Sigmoid colon (tissue), 7 donors: Measurements from ENCODE around the gene PTH1R. TPM values are rescaled to one million over a fixed set of nuclear protein-coding genes. Genes with fewer than 3 reads are reported as not detected.
A peak's percentile ranks its signal among the peaks of the same experiment; 100 is the strongest.

Experiments used
- DNase-seq: peaks from one replicate; pipeline ENCODE4 v3.0.0-alpha.2; 2019
- H3K27ac ChIP-seq, 4 donors: fragments of 200-600 bp; sonication (generic); one replicate each; pipeline ENCODE4 v1.5.1; 2016 to 2019; ENCODE audit warnings: mild to moderate bottlenecking in 1 of 4
- H3K27me3 ChIP-seq, 3 donors: fragments of 200-600 bp; sonication (generic); one replicate each; pipeline ENCODE4 v1.5.1; 2019; ENCODE audit warnings: mild to moderate bottlenecking in 1 of 3
- H3K36me3 ChIP-seq, 4 donors: fragments of 200-600 bp; sonication (generic); one replicate each; pipeline ENCODE4 v1.5.1; 2016 to 2019
- H3K4me1 ChIP-seq, 4 donors: fragments of 200-600 bp; sonication (generic); one replicate each; pipeline ENCODE4 v1.5.1; 2017 to 2019
- H3K4me3 ChIP-seq, 4 donors: fragments of 200-600 bp; sonication (generic); one replicate each; pipeline ENCODE4 v1.5.1; 2017 to 2019; ENCODE audit warnings: mild to moderate bottlenecking in 2 of 4, moderate library complexity in 1 of 4
- H3K9me3 ChIP-seq, 4 donors: fragments of 200-600 bp in 3 of 4; sonication (generic) in 3 of 4; one replicate each; pipeline versions ENCODE4 v1.5.1 to v1.6.1; 2013 to 2019
- EP300 ChIP-seq, 4 donors: sonication (generic); formaldehyde crosslinking; IDR thresholded peaks; one replicate each; pipeline ENCODE4 v1.6.1; 2017; ENCODE audit warnings: antibody characterized with exemption in 4 of 4
- POLR2A ChIP-seq, 2 donors: fragments of 450-650 bp; IDR thresholded peaks; one replicate each; pipeline ENCODE4 v1.6.1; 2016; ENCODE audit warnings: antibody characterized with exemption in 2 of 2, mild to moderate bottlenecking in 2 of 2, moderate library complexity in 2 of 2
- POLR2AphosphoS5 ChIP-seq, 4 donors: sonication (generic); formaldehyde crosslinking; IDR thresholded peaks; one replicate each; pipeline ENCODE4 v1.6.1; 2017; ENCODE audit warnings: antibody characterized with exemption in 4 of 4
- WGBS, 2 donors: extraction: QIAGEN DNeasy Blood & Tissue Kit; methylation state at CpG; one replicate each; pipeline ENCODE4 v1.1.7; 2013; 5-methylcytosine and 5-hydroxymethylcytosine counted together
- intact Hi-C: fragments of 100-400 bp; cut with DNase I; formaldehyde crosslinking; loops from one replicate; pipeline ENCODE4 v1.15.1; 2023
- polyA plus RNA-seq, 3 donors: library from polyadenylated mRNA; stranded (reverse); fragments of 200-250 nt; gene quantifications; one replicate each; pipeline ENCODE4 v1.2.3, GENCODE V29; 2013
- total RNA-seq, 4 donors: library from RNA; depleted of rRNA; stranded (reverse); fragments of >200 nt; gene quantifications; one replicate each; pipeline ENCODE4 v1.1.0, GENCODE V29; 2016
- TF ChIP-seq, protein P1 (sequence below), 4 experiments: fragments of 450-650 bp in 3 of 4; fragments of 200-600 bp in 1 of 4; IDR thresholded peaks; one replicate each; pipeline ENCODE4 v1.5.1; 2016 to 2019; ENCODE audit warnings: antibody characterized with exemption in 4 of 4, mild to moderate bottlenecking in 3 of 4, moderate library complexity in 2 of 4
- donor health status: healthy with polysubstance abuse.
- donor health status: Bipolar disorder and iron deficiency.
- donor health status: healthy.

Gene PTH1R
- total and polyA plus RNA-seq, 7 donors = 1.2 to 9.0 (median 4.6) TPM

DNA sequence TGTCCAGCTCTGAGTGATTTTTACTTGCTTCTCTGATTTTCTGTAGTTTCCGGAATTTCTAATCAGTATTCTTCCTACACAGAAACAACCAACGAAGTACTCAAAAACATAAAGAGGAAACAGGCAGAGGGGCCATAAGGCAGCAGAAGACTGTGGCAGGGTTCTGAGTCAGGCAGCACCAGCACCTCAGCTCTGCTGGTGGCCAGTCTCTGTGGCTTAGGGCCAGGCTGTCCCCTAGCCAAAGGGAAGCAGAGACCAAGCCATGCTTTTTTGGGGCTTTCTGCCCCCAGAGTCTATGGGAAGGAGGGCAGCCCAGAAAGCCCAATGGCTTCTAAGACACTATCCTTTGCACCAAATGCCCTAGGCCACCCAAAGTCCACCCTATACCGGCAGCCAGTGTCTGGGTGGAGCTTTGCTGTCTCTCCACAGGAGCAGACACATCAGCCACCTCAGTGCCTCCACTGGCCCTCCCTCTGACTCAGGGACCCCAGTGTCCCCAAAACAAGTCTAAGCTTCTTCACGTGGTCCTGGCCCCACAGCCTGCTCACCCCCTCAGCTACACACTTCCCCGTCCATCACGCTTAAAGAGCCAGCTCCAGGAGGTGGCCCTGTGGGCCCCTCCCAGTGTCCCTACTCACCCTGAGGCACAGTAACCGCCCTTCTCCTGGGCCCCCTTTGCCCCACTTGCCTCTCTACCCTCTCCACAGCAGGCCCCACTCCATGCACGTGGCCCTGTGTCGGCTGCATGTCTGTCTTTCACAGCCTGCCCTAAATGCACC lies 52.8 kb downstream of the PTH1R start:
- 59 to 62% methylated on average over 9 of the region's 9 CpGs for WGBS, 2 donors
- peak; percentile 61 for DNase-seq
- TF ChIP-seq, protein P1, sequence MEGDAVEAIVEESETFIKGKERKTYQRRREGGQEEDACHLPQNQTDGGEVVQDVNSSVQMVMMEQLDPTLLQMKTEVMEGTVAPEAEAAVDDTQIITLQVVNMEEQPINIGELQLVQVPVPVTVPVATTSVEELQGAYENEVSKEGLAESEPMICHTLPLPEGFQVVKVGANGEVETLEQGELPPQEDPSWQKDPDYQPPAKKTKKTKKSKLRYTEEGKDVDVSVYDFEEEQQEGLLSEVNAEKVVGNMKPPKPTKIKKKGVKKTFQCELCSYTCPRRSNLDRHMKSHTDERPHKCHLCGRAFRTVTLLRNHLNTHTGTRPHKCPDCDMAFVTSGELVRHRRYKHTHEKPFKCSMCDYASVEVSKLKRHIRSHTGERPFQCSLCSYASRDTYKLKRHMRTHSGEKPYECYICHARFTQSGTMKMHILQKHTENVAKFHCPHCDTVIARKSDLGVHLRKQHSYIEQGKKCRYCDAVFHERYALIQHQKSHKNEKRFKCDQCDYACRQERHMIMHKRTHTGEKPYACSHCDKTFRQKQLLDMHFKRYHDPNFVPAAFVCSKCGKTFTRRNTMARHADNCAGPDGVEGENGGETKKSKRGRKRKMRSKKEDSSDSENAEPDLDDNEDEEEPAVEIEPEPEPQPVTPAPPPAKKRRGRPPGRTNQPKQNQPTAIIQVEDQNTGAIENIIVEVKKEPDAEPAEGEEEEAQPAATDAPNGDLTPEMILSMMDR (IDR thresholded peaks at IDR 0.05) = no peak
- TF ChIP-seq EP300 (IDR thresholded peaks at IDR 0.05) (no peak), POLR2A (IDR thresholded peaks at IDR 0.05) (no peak), POLR2AphosphoS5 (IDR thresholded peaks at IDR 0.05) (no peak)
- Histone ChIP-seq H3K4me1 (peaks cover 0 to 100% (median 97%) of the 10 kb centered on the region in 4 donors), H3K36me3 (peaks cover 0 to 3% (median 1%) of the 10 kb centered on the region in 4 donors), H3K9me3 (no peaks in the 10 kb centered on the region), H3K27ac (peak overlapping the region; percentile 78 to 91 (median 84)), H3K4me3 (no peak overlapping the region), H3K27me3 (no peaks in the 10 kb centered on the region)
- intact Hi-C loops = loop anchor here (5.0 to 10.0 kb wide), 2 partner anchors 234 to 352 kb away; partner anchors contain the start of genes KIF9, KLHL18 and SETD2

DNA sequence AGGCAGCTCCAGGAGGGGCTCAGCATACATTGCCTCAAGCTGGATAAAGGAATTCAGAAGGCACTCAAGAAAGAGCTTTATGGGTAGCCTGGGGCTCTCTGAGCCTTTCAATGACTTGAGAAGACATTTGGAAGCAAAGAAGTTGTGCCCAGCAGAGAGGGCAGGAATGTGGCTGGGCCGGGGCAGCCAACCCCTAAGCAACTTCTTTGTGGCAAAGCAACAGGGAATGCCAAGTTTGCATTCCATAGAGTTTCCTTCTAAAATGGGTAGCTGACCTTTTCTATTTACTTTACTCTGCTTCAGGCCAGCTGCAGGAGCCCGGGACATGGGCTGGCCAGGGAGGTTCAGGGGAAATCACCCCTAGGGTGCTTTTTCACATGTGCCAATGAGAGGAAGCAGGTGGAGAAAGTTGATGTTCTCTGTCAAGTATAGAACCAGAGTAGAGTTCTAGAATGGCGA lies 53.5 kb downstream of the PTH1R start:
- Histone ChIP-seq H3K4me1 (peaks cover 0 to 100% (median 97%) of the 10 kb centered on the region in 4 donors), H3K4me3 (no peak overlapping the region), H3K36me3 (no peaks in the 10 kb centered on the region), H3K27ac (peak overlapping the region; percentile 78 to 91 (median 84)), H3K9me3 (no peaks in the 10 kb centered on the region), H3K27me3 (no peaks in the 10 kb centered on the region)
- WGBS, 2 donors = 53 to 63% methylated on average over 3 of the region's 3 CpGs
- TF ChIP-seq EP300 (IDR thresholded peaks at IDR 0.05) = no peak
- peak; percentile 46 for DNase-seq
- intact Hi-C loops = loop anchor here (5.0 to 10.0 kb wide), 2 partner anchors 234 to 351 kb away; partner anchors contain the start of genes KIF9, KLHL18 and SETD2

DNA sequence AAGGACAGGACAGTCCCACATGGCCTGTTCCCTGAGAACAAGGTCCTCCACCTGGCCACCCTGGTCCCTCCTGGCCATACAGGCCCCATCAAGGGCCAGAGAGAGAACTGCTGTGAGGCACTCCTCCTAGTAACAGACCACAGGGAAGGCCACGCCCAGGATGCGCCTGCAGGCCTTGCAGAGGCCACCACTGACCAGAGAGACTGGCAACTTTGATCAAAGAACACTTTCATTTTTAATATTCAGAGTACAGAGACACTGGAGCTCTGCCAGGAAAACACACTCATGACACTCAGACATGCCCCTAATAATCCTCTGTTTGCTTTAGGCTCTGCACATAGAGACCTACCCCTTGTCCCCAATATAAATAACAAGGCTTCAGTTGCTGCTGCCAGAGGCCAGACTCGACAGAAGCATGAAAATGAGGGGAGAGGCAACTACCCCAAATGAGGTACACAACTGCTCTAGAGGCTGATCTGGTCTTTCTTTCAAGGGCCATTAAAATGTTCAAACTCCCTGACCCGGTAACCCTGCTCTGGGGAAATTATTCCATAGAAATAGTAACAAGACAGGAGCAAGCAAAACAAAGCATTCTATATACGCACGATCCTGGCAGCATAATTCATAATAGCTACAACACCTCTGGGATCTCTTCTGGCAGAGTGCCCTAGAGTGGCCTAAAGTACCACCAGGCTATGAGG lies 54.3 kb downstream of the PTH1R start:
- peak in 2 of 4 donors; percentile 44 for TF ChIP-seq EP300 (IDR thresholded peaks at IDR 0.05)
- peak; percentile 64 to 74 (median 66) for TF ChIP-seq POLR2AphosphoS5 (IDR thresholded peaks at IDR 0.05)
- TF ChIP-seq POLR2A (IDR thresholded peaks at IDR 0.05) = no peak
- TF ChIP-seq, protein P1 (IDR thresholded peaks at IDR 0.05) = no peak
- H3K9me3 ChIP-seq = no peaks in the 10 kb centered on the region
- H3K36me3 ChIP-seq = no peaks in the 10 kb centered on the region
- H3K27me3 ChIP-seq = no peaks in the 10 kb centered on the region
- H3K4me3 ChIP-seq = no peak overlapping the region
- peak overlapping the region; percentile 78 to 91 (median 84) for H3K27ac ChIP-seq
- intact Hi-C loops = loop anchor here (5.0 to 10.0 kb wide), 2 partner anchors 233 to 351 kb away; partner anchors contain the start of genes KIF9, KLHL18 and SETD2
- peaks cover 0 to 100% (median 97%) of the 10 kb centered on the region in 4 donors for H3K4me1 ChIP-seq
- 14 to 37% methylated on average over 6 of the region's 6 CpGs for whole genome bisulfite sequencing, 2 donors
- peak; percentile 87 for DNase-seq

- Histone ChIP-seq H3K9me3 (no peaks in the 10 kb centered on the region), H3K4me3 (no peak overlapping the region), H3K4me1 (peaks cover 0 to 100% (median 94%) of the 10 kb centered on the region in 4 donors), H3K27me3 (no peaks in the 10 kb centered on the region), H3K27ac (peak overlapping the region; percentile 78 to 91 (median 84)), H3K36me3 (peaks cover 0 to 3% (median 0%) of the 10 kb centered on the region in 4 donors)
- WGBS, 2 donors = 60 to 68% methylated on average over 7 of the region's 7 CpGs
- peak; percentile 61 for DNase-seq
- TF ChIP-seq EP300 (IDR thresholded peaks at IDR 0.05) (no peak), POLR2A (IDR thresholded peaks at IDR 0.05) (no peak), POLR2AphosphoS5 (IDR thresholded peaks at IDR 0.05) (no peak)
- TF ChIP-seq, protein P1 (IDR thresholded peaks at IDR 0.05) = no peak
- intact Hi-C loops = loop anchor here (5.0 to 10.0 kb wide), 2 partner anchors 232 to 350 kb away; partner anchors contain the start of genes KIF9, KLHL18 and SETD2
Observed at GRCh38 chr3:46932455-46933225, 55.1 kb downstream of the PTH1R start.
